Measurements from ENCODE around the gene MLANA.
A peak's percentile ranks its signal among the peaks of the same experiment; 100 is the strongest.

GRCh38 chr9:5886114-5886939 lies 4.4 kb upstream of the MLANA start:
- no peak for TF ChIP-seq CHD4 (IDR thresholded peaks at IDR 0.05)
- no peak for TF ChIP-seq POLR2AphosphoS5 (IDR thresholded peaks at IDR 0.05; ENCODE audit: low read length)
- TF ChIP-seq CREM (IDR thresholded peaks at IDR 0.05; ENCODE audit: low read depth) = no peak
- TF ChIP-seq TCF12 (IDR thresholded peaks at IDR 0.05; ENCODE audit: low read depth, low read length) = 0 out of 2 replicates have a peak, but pooled peaks have one; percentile 37
- no peak for TF ChIP-seq EGR1 (IDR thresholded peaks at IDR 0.05; ENCODE audit: borderline replicate concordance in 1 of 2, low read depth in 2 of 2, low read length in 2 of 2)
- no peak for TF ChIP-seq SUZ12 (IDR thresholded peaks at IDR 0.05; ENCODE audit: unreplicated experiment)
- TF ChIP-seq, protein P1, sequence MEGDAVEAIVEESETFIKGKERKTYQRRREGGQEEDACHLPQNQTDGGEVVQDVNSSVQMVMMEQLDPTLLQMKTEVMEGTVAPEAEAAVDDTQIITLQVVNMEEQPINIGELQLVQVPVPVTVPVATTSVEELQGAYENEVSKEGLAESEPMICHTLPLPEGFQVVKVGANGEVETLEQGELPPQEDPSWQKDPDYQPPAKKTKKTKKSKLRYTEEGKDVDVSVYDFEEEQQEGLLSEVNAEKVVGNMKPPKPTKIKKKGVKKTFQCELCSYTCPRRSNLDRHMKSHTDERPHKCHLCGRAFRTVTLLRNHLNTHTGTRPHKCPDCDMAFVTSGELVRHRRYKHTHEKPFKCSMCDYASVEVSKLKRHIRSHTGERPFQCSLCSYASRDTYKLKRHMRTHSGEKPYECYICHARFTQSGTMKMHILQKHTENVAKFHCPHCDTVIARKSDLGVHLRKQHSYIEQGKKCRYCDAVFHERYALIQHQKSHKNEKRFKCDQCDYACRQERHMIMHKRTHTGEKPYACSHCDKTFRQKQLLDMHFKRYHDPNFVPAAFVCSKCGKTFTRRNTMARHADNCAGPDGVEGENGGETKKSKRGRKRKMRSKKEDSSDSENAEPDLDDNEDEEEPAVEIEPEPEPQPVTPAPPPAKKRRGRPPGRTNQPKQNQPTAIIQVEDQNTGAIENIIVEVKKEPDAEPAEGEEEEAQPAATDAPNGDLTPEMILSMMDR (IDR thresholded peaks at IDR 0.05 in 2 of 3, conservative IDR thresholded peaks at IDR 0.05 in 1 of 3; ENCODE audit: control insufficient read depth in 2 of 3, extremely low read depth in 1 of 3, insufficient read depth in 1 of 3, low read depth in 3 of 3, low read length in 3 of 3) = peak; percentile 95 to 96 (median 95); a peak in 5 of 6 replicates
- TF ChIP-seq SIN3A (IDR thresholded peaks at IDR 0.05; ENCODE audit: low read depth, low read length) = peak; percentile 37; the same call in 1 of the 2 replicates
- TF ChIP-seq FOXK2 (IDR thresholded peaks at IDR 0.05) = no peak
- TF ChIP-seq, protein P2, sequence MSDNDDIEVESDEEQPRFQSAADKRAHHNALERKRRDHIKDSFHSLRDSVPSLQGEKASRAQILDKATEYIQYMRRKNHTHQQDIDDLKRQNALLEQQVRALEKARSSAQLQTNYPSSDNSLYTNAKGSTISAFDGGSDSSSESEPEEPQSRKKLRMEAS (IDR thresholded peaks at IDR 0.05; ENCODE audit: low read depth, low read length) = 0 out of 2 replicates have a peak, but pooled peaks have one; percentile 54
- TF ChIP-seq, protein P3, sequence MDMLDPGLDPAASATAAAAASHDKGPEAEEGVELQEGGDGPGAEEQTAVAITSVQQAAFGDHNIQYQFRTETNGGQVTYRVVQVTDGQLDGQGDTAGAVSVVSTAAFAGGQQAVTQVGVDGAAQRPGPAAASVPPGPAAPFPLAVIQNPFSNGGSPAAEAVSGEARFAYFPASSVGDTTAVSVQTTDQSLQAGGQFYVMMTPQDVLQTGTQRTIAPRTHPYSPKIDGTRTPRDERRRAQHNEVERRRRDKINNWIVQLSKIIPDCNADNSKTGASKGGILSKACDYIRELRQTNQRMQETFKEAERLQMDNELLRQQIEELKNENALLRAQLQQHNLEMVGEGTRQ (IDR thresholded peaks at IDR 0.05; ENCODE audit: borderline replicate concordance, low read depth, low read length) = no peak; the same call in 1 of the 2 replicates
